LNCAP (cell line): ENCODE results near the gene ERC1.

Source experiments
- TF ChIP-seq, protein P1 (sequence below): fragments of 450-650 bp; IDR thresholded peaks from 2 replicates; pipeline ENCODE4 v1.5.1; 2017; ENCODE audit warnings: mild to moderate bottlenecking

Gene ERC1

DNA sequence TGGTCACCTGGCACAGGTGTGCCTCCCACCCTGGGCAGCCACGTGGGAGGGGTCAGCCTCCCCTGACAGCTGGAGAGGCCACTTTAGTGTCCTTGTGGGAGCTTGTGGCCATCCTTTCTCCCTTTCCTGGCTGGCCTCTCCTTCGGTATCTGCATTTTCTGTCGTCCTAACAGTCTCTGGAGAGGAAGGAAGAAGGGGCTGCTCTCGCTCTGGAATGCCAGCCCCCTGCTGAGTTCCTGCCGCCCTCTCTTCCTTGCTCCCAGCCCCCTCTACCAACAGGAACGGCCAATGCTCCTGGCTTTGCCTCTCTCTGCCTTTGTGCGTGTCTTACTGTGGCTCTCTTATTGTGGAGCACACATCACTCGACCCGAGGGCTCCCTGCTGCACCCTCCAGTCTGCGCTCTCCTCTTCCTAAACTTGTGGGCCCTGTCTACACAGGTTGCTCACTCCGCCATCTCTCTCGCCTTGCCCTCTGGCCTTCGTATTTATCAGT is 532.6 kb downstream of the ERC1 start:
- TF ChIP-seq, protein P1, sequence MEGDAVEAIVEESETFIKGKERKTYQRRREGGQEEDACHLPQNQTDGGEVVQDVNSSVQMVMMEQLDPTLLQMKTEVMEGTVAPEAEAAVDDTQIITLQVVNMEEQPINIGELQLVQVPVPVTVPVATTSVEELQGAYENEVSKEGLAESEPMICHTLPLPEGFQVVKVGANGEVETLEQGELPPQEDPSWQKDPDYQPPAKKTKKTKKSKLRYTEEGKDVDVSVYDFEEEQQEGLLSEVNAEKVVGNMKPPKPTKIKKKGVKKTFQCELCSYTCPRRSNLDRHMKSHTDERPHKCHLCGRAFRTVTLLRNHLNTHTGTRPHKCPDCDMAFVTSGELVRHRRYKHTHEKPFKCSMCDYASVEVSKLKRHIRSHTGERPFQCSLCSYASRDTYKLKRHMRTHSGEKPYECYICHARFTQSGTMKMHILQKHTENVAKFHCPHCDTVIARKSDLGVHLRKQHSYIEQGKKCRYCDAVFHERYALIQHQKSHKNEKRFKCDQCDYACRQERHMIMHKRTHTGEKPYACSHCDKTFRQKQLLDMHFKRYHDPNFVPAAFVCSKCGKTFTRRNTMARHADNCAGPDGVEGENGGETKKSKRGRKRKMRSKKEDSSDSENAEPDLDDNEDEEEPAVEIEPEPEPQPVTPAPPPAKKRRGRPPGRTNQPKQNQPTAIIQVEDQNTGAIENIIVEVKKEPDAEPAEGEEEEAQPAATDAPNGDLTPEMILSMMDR, result no peak

DNA sequence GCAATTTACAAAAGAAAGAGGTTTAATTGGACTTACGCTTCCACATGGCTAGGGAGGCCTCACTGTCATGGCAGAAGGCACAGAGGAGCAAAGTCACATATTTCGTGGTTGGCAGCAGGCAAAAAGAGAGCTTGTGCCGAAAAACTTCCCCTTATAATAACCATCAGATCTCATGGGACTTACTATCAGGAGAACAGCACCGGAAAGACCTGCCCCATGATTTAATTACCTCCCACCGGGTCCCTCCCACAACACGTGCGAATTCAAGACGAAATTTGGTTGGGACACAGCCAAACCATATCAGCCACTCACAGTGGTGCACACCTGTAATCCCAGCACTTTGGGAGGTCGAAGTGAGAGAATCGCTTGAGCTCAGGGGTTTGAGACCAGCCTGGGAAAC is 534.8 kb downstream of the ERC1 start:
- TF ChIP-seq, protein P1, result no peak

- TF ChIP-seq, protein P1, result no peak
Observed at GRCh38 chr12:1527789-1528188, 536.8 kb downstream of the ERC1 start.

DNA sequence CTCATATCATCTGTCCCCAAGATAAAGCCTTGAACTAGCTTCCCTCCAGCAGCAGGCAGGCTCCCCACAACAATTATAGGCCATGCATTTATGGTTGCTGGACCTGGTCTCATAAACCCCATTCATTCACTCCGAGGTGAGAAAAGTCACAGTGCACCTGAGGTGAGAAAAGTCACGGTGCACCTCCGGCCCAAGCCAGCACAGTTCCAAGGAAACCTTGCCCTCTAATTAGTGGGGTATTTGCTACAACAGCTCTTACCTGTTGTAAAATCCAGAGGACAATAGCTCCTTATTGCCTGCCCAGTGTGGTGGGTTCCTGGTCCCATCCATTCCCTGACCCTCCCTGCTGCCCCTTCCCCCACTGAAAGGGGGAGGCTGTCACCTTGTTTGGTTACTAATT is 537.8 kb downstream of the ERC1 start:
- TF ChIP-seq, protein P1, result no peak

GRCh38 chr12:1529228-1529861 is 538.3 kb downstream of the ERC1 start:
- TF ChIP-seq, protein P1, result no peak

GRCh38 chr12:1529862-1530591 is 539.0 kb downstream of the ERC1 start:
- TF ChIP-seq, protein P1, result no peak

- TF ChIP-seq, protein P1, result no peak
Observed at GRCh38 chr12:1530592-1531152, 539.6 kb downstream of the ERC1 start.
